Inflammatory macrophage treated with lipopolysaccharide for 4 hours (primary cell): ENCODE data around the gene NFE2L1.
"Not testable (repeated sequence)": the region's sequence is repeated elsewhere in the genome, so short reads cannot be mapped to it uniquely, and the experiment has no call there.

Experiments
- DNase-seq: peaks from one replicate; pipeline ENCODE4 v3.0.0-alpha.2; 2020

NFE2L1 gene

DNA sequence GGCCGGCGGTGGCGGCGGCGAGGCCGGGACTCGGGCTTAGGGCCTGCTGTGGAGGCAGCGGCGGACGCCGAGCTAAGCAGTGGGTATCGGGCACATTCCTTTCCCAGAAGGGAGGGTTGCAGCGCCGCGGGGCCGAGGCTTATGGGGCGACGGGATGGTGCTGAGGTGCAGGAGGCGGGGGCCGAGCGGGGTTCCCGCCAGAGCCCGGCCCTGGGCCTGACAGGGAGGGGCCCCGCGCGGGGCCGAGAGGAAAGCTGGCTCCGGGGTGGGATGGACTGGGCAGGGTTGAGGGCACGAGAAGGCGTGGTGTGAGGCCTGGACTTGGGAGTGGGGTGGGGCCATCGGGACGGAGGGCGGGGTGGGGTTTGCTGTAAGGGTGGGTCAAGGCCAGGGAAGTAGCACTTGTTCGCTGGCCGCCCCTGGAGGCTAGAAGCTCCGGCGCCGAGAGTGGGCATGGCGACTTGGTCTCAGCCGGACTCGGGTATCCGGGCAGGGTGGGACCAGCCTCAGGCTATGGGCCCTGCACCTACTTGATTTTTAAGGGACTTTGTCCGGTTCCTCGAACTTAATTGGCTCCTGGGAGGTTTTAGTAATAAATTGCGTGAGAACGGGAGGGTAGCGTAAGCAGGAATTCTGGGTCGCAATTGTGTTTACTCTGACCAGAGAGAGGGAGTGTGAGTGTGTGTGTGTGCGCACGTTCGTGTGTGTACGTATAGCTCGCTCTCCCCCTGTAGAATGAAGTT, 396 bp downstream of the NFE2L1 start:
- peak; percentile 93 for DNase-seq

DNA sequence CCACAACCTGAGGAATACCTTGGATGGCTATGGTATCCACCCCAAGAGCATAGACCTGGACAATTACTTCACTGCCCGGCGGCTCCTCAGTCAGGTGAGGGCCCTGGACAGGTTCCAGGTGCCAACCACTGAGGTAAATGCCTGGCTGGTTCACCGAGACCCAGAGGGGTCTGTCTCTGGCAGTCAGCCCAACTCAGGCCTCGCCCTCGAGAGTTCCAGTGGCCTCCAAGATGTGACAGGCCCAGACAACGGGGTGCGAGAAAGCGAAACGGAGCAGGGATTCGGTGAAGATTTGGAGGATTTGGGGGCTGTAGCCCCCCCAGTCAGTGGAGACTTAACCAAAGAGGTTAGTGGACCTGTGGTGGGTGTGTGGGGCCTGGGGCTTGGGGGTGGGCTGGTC, 3.1 kb downstream of the NFE2L1 start:
- no peak for DNase-seq

DNA sequence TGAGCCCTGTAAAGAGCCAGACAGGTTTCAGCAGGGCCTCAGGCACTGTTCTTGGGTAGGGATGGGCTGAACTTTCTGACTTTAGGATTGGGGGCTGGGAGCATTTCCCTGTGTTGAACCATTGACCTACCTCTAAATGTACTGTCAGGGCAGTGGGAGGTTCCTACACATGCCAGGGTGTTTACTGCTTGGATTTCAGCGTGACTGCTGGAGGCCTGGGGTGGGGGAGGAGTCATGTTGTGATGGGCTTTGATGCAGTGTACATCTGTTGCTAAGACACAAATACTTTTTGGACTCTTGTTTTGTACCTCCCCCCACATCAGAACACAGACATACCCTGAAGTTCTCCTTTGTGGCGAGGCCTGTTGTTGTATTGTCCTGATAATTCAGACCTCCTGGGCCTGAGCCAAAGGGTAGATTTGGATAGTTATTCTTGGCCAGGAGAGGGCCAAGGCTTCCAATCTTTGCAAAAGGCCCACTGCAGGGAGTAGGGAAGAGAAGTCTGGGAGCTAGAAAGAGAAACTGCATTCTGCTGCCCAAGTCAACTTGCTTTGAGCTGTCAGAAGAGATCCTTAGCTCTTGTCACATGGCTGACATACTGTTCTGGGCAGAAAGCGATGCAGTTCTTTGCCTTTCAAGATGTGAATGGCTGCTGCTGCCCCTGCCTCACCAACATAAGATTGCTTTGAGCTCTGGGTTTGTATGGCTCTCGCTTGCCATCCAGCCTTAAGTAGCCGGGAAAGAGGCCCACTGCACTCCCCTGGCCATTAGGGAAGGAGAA, 3.7 kb downstream of the NFE2L1 start:
- no peak for DNase-seq

DNA sequence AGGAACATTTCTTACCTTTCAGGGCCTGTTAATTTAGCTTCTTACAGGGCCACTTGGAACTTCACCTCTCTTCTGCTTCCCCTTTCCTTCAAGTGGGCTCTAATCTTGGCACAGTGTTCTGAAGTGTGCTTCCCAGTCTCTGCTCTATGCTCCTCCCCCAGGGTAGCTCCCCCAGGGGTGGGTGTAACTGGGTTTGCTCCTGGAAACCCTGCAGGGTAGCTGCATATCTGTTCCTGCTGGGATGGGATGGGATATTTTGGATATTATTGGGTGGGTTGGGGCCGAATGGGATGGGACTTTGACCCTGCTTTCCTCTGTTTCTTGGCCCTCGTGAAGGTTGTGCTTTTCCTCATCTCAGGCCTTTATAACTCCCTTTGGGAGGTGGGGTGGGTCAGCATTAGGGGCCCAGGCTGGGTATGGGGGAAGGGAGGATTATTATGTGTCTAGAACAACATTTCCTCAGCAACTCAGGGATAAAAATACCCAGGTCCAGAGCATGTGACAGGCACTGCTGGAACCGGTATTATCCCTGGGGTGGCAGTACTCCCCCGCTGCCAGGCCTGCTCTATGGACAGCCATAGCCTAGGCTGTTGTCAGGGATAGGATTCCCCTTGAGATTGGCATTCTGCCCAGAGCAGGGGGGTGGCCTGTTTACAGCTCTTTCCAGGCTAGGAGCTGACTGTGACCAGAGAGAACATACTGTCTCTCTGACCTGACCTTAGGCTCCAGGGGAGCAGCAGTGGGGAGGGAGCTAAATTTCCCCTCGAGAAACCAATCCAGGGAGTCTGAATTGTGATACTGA, 5.0 kb downstream of the NFE2L1 start:
- DNase-seq = no peak

DNA sequence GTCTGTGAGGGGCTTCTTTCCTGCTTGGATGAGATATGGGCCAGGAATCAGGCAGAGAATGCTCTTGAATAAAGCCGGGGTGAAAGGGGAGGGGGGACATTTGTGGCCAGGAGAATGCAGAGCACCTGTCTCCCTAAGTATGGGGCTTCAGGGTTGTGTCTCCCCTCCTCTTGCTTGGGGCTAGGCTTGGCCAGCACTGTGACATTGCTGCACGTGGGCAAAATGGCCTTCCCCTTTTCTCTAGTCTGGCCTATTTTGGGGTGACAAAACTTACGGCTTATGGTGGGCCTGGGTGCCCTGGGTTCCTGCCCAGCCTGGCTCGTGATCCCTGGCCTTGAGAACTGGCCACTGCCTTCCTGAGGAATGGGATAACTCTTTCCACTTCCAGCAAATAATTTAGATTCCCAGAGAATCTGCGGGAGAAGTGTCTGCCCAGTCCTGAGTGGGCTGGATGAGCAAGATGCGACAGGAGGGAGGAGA, 5.6 kb downstream of the NFE2L1 start:
- no peak for DNase-seq

DNA sequence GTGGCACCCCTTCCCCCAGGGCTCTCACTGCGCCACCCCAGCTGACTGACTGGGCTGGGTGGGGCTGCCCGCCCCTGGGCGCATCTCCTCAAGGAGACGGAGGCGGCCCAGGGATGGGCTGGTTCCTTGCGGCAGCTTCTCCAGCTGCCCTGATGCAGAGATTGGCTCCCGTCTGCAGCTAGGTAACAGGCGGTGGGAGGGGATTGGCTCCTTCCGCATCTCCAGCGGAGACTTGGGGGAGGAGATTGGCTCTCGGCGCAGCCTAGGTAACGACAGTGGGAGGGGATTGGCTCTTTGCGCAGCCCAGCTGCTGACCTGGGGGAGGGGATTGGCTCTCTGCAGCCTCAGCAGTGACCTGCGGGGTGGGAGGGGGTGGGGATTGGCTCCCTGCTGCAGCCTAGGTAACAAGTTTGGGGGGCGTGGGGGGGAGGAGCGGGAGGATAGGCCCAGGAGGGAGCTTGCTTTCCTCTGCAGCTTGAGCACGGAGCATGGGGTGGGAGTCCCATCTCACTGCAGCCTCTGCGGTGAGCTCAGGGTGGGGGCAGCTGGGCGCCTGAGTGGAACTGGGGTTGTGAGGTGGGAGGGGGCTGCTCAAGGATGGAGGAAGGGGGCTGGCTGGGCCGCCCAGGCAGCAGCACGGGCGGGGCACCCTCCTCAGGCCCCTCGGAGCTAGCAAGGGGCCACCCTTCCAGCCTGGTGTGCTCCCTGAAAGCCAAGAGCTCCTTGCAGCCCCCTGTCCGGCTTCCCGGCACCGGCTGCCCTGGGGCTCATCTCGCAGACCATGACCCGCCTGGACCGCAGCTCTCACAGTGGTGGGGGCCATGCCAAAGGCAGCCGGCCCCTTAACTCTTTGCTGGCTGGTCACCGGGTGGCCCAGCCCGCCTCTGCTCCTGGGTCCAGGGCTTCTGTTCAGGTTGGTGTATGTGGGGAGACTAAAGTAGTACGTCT, 6.4 kb downstream of the NFE2L1 start:
- DNase-seq = no peak

DNA sequence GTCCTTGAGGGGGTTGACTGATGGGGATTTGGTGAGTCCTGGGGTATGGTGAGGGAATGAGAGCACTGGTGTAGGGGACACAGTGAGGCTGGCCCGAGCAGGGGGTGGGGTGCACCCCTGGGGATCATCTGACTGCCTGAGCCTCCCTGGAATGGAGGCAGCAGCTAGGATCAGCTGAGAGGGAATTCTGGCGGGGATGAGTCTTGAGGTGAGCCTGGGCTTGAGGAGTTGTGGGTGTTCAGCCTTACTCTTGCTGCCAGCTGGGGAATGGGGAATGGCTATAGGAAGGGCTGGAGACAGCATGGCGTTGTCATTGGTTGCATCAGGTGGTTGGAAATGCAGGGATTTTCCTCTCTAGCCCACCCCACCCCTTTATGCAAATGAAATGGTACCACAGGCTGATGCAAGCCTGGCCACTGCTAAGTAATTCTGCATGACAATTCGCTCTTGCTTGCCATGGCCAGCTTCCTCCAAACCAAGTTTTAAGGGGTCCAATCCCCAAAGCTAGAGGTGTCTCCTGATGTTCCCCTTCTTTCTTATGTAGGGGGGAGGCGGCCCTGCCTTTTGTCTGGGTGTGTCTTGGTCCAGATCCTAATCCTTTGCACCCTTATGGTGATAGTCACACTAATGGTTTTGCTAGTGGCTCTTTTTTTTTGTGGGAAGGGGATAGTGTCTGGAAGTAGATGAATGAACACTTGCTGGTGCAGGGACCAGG, 7.5 kb downstream of the NFE2L1 start:
- DNase-seq = peak; percentile 89

DNA sequence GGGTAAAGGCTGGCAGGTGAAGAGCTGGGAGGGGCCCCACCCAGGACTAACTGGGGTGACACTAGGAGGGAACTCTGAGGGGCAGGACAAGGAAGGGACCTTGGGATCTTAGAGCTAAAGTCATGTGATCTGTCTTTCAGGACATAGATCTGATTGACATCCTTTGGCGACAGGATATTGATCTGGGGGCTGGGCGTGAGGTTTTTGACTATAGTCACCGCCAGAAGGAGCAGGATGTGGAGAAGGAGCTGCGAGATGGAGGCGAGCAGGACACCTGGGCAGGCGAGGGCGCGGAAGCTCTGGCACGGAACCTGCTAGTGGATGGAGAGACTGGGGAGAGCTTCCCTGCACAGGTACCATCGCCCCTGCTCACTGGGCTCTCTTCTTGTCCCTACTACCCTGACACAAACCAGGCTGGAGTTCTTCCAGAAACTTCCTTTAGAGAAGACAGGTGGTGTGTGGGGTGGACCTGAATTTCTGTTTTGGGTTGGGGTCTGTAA, 8.1 kb downstream of the NFE2L1 start:
- DNase-seq = no peak

DNA sequence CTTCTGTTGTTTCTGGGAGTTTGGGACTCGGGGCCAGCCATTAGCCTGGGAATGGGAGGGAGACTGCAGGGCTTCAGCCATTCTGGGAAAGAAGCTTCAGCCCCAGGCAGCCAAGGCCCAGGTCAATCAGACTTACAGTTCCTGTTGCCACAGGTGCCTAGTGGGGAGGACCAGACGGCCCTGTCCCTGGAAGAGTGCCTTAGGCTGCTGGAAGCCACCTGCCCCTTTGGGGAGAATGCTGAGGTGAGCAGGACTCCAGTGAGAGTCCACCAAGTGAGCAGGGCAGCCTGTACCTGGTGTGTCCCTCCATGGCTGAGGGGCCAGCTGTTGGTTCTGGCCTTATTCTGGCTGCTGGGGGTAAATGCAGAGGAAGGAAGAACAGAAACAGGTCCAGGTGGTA, 8.7 kb downstream of the NFE2L1 start:
- no peak for DNase-seq

DNA sequence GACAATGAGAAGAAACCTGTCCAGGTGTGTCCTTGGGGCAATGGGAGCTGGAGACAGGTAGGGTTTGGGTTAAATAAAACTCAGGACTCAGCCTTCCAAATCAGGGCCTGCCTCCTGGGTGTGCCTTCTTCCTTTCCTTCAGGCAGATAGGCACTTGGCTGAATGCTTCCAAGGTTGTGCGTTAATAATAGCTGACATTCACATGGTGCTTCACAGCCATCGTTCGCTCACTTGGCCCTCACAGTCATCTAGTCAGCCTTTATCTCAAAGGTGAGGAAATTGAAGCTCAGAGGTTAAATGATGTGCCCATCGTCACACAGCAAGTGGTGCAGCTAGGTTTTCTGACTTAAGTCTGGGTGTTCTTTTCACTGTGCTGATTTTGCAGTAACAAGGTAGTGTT, 9.5 kb downstream of the NFE2L1 start:
- no peak for DNase-seq

DNA sequence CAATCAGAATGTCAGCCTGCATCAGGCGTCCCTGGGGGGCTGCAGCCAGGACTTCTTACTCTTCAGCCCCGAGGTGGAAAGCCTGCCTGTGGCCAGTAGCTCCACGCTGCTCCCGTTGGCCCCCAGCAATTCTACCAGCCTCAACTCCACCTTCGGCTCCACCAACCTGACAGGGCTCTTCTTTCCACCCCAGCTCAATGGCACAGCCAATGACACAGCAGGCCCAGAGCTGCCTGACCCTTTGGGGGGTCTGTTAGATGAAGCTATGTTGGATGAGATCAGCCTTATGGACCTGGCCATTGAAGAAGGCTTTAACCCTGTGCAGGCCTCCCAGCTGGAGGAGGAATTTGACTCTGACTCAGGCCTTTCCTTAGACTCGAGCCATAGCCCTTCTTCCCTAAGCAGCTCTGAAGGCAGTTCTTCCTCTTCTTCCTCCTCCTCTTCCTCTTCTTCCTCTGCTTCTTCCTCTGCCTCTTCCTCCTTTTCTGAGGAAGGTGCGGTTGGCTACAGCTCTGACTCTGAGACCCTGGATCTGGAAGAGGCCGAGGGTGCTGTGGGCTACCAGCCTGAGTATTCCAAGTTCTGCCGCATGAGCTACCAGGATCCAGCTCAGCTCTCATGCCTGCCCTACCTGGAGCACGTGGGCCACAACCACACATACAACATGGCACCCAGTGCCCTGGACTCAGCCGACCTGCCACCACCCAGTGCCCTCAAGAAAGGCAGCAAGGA, 10.4 kb downstream of the NFE2L1 start:
- DNase-seq = no peak

DNA sequence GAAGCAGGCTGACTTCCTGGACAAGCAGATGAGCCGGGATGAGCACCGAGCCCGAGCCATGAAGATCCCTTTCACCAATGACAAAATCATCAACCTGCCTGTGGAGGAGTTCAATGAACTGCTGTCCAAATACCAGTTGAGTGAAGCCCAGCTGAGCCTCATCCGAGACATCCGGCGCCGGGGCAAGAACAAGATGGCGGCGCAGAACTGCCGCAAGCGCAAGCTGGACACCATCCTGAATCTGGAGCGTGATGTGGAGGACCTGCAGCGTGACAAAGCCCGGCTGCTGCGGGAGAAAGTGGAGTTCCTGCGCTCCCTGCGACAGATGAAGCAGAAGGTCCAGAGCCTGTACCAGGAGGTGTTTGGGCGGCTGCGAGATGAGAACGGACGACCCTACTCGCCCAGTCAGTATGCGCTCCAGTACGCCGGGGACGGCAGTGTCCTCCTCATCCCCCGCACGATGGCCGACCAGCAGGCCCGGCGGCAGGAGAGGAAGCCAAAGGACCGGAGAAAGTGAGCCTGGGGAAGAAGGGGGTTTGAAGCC, 11.0 kb downstream of the NFE2L1 start:
- DNase-seq = no peak

DNA sequence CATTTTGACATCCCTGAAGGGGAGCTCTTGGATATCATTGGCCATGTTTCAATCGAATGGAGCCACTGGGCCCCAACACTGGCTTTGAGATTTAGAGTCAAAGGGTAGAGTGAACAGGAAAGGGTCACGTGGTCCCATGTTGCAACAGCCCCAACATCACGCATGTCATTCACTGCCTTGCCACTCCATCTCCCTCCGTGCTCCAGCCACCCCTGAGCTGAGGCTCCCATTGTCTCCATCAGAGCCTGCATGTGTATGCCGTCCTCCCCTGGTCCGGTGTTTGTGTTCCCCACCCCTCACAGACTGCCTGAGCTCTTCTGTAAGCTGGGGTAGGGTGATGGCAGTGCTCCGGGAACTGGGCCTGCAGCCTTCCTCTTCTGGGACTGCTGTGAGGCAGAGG, 12.1 kb downstream of the NFE2L1 start:
- no peak for DNase-seq

DNA sequence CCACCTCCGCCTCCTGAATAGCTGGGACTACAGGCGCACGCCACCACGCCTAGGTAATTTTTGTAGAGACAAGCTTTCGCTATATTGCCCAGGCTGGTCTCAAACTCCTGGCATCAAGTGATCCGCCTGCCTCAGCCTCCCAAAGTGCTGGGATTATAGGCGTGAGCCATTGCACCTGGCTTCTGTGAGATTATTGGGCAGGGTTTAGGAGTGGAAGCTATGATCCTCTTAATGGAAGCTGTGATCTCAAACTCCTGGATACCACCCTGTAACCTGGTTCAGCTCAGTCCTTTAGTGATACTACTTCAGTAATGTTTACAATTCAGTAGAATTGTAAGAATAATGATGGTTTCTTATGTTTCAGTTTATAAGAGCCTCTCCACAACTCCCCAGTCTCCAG, 14.1 kb downstream of the NFE2L1 start:
- no peak for DNase-seq

DNA sequence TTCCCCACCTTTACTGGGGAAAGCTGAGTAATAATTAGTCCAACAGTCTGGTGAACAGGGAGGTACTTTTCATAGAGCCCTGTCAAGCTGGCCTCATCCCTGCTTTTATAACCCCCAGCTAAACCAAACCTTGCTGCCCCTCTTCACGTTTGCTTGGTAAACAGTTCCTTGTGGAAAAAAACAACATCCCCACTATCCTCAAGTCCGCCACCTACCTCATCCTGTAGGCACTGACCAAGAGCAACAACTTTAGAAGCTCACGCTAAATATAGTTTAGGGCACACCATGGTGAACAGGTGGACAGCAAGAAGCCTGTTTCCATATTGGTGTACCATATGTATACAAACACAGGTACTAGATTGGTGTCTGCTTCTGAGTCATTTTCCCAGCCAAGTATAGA, 16.5 kb downstream of the NFE2L1 start:
- no peak for DNase-seq

DNA sequence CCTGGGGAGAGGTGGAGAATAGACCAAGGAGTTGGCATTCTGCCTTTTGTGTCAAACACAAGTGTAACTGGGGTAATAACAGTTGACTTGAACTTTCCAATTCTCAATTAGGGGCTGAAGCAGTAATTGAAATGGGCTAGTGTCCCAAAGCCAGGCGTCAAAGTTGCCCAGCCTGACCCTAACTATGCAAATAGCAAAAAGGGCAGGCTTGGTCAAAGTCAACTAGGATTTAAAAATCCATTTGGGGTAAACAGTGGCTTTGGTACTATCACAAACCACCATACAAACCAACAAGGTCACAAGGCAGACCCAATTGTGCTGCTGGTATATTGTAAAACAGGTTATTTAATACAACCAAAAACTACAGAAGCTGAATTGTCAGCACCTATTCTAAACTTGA, 18.0 kb downstream of the NFE2L1 start:
- DNase-seq = no peak

DNA sequence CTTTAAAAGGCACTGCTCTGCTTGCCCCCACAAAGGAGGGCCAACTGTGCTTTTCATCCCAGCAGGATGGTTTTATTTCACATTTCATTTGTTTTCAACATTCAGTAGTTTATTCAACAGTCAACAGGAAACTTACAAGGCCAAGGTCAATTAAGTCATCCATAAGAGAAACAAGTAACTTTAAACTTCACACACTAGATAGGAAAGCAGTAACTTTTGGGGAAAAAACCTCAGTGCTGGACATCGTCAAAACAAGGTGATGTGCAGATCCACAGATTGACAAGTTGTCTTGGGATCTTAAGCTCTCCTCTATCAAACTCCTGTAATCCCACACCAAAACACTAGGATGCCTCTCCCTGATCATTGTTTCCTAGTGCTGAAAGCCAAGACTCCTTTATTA, 18.5 kb downstream of the NFE2L1 start:
- DNase-seq = no peak

DNA sequence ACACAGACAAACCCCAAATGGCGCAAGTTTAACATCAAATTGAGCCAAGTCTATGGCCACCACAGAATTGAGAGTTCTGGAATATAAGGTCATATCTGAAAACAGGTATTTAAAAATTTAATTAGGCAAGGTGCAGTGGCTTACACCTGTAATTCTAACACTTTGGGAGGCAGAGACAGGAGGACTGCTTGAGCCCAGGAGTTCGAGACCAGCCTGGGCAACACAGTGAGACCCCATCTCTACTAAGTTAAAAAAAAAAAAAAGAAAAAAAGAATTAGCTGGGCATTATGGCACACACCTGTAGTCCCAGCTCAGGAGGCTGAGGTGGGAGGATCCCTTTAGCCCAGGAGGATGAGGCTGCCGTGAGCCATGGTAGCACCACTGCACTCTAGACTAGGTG, 19.1 kb downstream of the NFE2L1 start:
- no peak for DNase-seq

DNA sequence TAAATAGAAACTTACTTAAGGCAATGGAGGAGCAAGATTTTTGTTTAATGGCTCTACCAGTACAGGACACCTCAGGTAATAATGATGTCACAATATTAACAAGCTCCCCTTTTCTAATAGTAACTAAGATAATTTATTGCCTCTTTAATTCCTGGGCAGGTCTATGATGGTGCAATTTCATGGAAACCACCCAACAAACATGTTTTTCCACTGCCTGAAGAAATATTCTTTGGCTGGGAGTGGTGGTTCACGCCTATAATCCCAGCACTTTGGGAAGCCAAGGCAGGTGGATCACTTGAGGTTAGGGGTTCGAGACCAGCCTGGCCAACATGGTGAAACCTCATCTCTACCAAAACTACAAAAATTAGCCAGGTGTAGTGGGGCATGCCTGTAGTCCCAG, 19.6 kb downstream of the NFE2L1 start:
- not testable (repeated sequence) for DNase-seq

DNA sequence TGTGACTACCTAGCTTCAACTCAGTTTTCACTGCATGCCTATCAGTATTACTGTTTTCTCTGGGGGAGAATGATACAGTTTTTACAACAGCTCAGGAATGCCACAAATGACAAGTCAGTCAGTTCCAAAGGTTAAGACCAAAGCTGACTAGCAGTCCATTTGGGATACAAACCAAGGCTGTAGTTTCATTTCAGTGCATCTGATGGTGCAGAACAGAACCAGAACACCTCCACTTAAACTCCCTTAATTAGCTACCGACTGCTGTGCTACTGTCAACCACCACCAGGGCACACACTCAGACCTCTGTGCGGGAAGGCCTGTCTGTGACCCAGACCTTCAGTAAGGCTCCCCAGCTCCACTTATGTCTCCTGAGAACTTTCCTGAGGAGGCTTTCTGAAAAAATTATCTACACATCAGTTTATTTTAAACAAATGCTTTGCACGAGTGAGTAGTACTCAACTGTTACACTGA, 20.4 kb downstream of the NFE2L1 start:
- DNase-seq = no peak
